GM18867 (cell line): ENCODE results near the gene TBC1D20.

ENCODE experiments used
- ATAC-seq: cut with Tn5 transposase; IDR thresholded peaks from one replicate; pipeline ENCODE4 v1.9.1; 2021; ENCODE audit warnings: mild to moderate bottlenecking, moderate library complexity; ENCODE audit not compliant: unreplicated experiment

TBC1D20 gene

DNA sequence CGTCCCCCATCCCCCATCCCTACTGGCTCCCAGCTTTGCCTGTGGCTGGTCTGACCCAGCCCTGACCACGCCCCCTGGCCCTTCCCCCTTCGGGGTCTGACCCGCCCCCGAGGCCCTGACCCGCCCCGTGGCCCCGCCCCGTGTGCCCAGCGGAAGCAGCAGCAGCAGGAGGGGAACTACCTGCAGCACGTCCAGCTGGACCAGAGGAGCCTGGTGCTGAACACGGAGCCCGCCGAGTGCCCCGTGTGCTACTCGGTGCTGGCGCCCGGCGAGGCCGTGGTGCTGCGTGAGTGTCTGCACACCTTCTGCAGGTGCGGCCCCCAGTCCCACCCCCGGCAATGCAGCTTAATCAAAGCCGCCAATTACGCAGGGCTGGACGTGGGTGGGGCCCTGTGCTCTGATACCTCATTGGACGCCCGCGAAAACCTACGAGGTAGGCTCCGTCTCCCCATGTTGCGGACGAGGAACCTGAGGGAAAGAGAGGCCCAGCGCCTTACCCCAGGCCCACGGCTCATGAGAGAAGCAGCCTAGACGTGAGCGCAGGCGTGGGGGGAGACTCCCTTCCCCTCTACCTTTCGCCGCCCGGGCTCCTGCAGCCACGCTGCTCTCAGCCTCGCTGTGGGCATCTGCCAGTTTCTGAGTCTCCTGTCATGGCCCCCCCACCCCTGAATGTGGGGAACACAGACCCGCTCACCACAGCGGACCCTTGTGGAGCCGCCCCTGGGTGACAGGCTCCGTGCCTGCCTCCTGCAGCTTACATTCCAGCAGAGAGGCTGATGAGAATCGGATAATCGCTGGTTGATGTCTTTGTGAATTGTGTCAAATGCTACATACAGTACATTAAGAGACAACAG is 41.4 kb downstream of the TBC1D20 start:
- no peak for ATAC-seq

DNA sequence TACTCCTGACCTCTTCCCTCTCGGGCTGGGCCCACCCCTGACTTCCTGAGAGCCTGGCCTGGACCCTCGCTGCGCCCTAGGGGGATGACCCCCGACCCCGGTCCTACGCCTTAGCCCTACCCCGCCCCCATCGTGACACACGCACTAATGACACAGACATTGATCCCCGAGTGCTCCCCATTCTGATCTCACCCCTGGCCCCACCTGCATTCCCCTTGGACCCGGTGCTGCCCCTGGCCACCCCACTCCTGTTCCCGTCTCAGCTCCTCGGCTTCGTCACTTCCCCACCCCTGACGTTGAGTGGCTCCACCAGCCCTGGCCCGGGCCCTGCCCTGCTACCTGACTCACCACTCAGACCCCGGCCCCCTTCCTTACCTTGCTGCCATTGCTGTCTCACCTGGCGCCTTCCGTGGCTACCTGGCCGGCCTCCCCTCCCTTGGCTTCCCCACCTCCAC is 42.1 kb downstream of the TBC1D20 start:
- no peak for ATAC-seq

DNA sequence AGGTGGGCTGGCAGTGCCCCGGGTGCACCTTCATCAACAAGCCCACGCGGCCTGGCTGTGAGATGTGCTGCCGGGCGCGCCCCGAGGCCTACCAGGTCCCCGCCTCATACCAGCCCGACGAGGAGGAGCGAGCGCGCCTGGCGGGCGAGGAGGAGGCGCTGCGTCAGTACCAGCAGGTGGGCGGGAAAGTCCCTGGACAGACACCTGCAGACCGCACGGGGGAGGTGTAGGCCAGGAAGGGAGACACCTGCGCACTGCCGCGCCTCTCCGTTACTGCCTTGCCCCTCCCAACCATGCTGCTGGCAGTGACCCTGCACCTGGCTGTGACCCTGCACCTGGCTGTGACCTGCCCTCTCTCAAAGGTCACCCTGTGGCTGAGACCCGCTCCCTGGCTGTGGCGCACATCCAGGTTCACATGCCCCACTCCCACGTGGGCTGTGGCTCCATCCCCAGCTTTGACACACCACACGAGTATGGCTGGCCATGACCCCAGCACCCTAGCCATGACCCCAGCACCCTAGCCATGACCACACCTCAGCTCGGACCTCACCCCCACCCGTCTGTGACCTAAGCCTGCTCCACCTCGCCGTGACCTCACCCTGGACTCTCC is 42.7 kb downstream of the TBC1D20 start:
- peak; percentile 45 for ATAC-seq

DNA sequence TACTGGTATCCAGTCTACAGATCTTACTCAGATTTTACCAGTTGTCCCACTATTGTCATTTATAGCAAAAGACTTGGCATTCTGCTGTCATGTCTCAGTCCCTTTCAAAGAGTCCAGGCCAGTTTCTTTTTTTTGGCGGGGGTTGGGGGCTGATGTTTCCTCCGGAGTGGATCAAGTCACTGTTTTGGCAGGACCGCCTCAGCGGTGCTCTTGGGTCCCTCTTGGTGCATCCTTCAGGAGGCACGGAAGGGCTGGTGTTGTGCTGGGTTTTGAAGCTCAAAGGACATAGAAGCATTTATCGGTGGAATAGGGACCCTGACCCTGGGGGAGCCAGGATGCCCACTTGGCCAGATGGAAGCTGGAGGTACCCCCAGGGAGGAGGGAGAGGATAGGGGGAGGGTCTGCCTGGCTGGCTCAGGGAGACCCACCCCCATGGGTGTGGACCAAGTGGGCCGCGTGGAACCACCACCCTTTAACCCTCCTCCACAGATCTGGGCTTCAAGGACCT is 43.4 kb downstream of the TBC1D20 start:
- ATAC-seq: peak; percentile 6

DNA sequence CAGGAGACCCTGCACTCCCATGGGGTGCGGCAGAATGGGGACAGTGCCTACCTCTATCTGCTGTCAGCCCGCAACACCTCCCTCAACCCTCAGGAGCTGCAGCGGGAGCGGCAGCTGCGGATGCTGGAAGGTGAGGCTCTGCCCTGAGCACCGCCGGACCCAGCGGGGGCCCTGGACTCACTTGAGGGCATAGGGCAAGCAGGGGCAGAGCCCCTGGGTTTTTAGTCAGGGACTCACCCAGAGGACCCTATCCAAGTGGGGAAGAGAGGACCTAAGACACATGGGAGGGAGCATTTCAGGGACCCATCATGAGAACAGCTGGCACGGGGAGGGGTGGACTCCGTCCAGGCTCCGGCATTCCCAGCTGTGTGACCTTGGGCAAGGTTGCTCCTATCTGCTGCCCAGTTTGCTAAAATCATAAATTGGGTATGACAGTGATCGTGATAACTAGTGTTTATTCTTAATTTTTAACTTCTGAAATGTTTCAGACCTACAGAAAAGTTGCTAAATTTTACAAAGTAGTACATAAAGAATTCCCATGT is 44.5 kb downstream of the TBC1D20 start:
- ATAC-seq: no peak

DNA sequence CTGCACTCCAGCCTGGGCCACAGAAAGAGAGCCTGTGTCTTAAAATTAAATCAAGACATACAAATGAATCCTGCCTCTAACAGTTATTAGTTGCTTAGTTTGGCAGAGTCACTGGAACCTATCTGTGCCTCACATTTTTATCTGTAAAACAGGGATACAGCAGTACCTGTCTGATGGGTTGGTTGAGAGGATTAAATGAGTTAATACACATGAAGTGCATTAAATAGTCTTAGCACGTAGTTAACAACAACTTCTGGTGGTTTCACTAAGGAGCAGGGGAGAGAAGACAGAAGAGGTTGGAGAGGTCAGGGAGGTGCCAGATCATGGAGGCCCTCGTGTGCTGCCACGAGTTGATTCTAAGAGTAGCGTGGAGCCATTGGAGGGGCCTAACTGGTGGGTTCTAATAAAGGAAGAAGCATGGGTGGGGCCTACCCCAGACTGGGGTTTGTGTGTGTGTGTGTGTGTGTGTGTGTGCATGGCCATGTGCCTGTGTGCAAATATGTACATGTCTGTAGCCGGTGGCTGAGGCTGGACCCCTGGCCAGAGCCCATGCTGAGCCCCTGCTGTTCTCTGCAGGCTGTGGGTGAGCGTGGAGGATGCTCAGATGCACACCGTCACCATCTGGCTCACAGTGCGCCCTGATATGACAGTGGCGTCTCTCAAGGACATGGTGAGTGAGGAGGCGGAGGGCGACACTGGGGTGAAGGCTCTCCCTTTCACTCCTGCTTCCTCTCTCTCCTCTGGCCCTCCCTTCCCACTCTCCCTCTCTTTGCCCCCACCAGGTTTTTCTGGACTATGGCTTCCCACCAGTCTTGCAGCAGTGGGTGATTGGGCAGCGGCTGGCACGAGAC is 45.2 kb downstream of the TBC1D20 start:
- no peak for ATAC-seq

DNA sequence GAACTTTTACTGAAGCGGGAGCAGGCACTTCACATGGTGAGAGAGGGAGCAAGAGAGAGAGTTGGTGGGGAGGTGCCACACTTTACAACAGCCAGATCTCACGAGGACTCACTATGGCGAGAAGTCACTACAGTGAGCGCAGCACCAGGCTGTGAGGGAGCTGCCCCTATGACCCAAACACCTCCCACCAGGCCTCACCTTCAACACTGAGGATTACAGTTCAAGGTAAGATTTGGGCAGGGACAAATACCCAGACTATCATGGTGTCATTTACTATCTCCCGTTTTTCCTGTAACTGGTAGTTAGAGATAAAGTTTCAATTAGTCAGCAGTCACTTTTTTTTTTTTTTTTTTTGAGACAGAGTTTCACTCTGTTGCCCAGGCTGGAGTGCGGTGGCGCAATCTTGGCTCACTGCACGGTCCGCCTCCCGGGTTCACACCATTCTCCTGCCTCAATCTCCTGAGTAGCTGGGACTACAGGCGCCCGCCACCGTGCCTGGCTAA is 46.5 kb downstream of the TBC1D20 start:
- ATAC-seq: no peak

DNA sequence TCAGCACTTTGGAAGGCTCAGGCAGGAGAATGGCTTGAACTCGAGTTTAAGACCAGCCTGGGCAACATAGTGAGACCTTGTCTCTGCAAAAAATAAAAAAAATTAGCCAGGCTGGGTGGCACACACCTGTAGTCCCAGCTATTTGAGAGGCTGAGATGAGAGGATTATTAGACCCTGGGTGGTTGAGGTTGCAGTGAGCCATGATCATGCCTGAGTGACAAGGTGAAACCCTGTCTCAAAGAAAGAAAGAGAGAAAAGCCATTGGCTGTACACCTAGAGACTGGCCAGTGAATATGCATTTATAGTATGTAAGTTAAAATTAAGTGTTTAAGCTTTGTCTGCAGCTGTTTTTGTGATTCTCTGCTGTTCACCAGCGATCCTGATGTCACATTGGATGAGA is 48.2 kb downstream of the TBC1D20 start:
- no peak for ATAC-seq

DNA sequence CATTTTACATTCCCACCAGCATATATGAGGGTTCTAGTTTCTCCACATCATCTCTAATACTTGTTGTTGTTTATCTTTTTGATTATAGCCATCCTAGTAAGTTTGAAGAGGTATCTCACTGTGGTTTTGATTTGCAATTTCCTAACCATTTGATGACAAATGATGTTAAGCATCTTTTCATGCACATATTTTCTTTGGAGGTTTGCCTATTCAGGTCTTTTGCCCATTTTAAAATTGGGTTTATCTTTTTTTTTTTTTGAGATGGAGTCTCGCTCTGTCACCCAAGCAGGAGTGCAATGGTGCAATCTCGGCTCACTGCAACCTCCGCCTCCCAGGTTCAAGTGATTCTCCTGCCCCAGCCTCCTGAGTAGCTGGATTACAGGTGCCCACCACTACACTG is 50.3 kb downstream of the TBC1D20 start:
- no peak for ATAC-seq

DNA sequence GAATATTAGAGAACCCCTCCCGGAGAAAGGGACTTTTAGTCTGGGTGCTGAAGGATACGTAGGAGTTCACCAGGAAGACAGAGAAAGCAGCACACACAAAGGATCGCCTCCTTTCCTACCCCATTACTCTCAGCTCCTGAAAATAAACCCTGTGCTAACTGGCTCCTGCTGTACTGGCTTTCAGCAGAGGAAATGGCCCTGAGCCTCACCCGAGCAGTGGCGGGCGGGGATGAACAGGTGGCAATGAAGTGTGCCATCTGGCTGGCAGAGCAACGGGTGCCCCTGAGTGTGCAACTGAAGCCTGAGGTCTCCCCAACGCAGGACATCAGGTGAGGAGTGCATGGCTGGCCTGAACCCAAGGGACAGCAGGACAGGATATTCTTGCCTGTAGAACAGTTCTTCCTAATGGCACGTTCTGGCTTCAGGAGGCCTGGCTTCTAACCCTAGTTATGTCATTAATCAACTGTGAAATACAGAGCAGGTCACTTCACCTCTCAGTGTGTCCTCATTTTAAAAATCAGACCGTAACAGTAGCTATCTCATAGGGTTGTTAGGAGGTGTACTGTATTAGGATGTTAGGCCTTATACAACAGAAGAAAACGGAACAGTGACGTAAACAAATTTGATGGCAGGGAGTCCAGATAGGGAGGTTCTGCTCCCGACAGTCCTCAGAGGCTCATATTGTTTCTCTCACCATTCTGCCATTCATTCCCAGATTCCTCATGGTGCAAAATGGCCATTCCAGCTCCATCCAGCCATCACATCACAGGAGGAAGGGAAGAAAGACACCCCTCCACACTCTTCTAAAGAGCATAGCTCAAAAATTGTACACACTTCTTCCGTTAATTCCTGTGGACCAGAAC is 52.4 kb downstream of the TBC1D20 start:
- no peak for ATAC-seq

DNA sequence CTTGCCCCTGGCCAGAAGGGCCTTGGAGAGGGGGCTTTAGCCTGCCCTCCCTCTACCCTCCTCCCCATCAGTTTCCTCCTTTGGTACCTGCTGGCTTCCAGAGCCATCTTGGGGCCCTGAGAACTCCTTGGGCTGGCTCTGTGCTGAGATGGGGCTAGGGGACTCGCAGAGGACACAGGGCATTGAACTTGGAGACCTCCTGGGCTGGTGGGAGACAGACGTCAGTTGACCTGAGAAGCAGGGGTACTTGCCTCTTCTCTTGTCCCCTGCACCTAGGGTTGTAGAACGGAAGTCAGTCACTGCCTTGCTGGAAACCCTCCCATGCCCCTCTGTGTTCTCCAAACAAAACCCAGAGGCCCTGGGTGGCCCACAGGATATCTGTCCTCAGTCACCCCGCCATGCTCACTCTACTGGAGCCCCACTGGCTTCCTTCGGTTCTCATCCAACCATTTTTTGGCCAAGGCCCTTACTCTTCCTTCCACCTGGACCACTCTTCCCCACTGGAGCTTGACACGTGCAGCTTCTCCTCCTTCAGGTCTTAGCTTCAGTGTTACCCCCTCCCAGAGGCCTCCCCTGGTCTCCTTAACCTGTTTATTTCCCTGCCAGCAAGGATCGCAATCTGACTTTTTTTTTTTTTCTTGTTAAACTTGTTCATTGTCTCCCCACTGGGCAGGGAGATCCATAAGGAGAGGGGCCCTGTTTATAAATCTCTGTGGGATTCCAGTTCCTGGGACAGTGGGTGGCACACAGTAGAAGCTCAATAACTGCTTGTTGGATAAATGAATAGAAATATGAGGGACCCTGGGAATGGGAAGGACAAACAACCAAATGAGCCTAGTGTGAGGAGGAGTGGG is 53.3 kb downstream of the TBC1D20 start:
- peak; percentile 3 for ATAC-seq

DNA sequence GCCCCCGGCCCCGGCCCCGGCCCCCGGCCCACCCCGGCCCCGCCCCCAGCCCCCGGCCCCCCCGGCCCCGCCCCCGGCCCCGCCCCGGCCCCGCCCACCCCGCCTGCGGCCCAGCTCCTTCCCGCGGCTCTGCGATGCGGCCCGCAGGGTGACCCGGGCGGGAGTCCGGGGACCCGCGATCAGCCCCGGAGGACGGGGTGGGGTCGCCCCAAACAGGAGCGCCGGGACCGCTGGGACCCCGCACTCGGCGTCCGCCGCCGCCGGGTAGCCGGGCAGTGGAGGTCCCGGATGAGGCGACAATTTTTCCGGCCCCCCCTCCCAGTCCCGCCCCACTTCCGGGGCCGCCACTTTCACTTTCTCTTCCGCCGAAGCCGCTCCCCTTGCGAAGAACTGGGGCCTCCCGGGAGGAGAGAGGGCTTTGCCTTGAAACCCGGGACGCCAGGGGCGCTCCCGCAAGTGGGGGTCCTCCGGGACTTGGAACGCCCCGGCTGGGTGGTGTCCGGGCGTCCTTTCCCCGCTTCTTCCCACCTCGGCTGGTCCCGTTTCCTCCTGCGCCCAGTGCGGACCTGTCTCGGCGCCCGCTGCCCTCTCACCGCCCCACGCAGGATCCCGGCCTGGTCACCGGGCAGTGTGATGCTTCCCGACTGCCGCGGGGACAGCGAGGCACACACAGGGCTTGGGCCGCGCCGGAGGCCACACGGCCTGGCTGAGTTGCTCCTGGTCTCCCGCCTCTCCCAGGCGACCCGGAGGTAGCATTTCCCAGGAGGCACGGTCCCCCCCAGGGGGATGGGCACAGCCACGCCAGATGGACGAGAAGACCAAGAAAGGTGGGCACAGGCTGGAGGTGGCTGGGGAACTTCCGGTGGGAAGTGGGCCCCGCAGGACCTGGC is 54.1 kb downstream of the TBC1D20 start, which contains the start of gene RBCK1:
TSS of gene RBCK1 (plus strand) at position 347 of the 890 bp plus-strand sequence. CDS start at position 806, 459 bp downstream.
- peak; percentile 69 for ATAC-seq

DNA sequence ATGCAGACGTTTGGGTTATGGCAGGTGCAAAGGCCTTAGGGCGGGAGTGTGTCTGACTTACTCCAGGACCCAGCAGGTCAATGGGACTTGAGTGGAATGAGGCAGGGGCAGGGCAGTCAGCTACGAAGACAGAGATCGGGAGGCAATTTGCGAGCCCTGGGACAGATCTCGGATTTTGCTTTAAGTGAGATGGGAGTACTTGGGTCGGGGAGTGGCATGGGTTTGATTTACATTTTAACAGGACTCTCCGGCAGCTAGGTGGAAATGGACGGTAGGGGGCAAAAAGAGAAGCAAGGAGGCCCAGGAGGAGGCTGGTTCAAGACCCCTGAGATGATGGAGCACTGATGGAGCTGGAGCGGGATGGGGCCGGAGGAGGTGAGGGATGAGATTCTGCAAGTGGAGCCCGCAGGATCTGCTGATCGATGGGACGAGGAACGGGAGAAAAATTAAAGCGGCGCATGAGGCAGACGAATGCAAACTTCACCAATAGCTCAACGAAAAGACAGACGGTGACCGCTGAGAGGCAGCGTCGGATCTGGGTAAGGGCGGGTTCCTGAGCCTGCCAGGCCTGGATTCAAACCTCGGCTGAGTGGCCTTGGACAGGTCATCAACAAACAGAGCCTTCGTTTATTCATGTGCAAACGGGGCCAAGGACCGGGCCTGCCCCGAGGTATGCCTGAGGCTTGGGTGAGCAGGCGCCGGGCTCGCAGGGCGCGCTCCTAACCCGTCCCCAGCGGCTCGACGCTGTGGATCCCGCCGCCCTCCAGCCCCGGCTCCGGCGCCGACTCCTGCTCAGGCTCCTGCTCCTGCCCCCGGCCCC is 55.0 kb downstream of the TBC1D20 start:
- ATAC-seq: peak; percentile 66

DNA sequence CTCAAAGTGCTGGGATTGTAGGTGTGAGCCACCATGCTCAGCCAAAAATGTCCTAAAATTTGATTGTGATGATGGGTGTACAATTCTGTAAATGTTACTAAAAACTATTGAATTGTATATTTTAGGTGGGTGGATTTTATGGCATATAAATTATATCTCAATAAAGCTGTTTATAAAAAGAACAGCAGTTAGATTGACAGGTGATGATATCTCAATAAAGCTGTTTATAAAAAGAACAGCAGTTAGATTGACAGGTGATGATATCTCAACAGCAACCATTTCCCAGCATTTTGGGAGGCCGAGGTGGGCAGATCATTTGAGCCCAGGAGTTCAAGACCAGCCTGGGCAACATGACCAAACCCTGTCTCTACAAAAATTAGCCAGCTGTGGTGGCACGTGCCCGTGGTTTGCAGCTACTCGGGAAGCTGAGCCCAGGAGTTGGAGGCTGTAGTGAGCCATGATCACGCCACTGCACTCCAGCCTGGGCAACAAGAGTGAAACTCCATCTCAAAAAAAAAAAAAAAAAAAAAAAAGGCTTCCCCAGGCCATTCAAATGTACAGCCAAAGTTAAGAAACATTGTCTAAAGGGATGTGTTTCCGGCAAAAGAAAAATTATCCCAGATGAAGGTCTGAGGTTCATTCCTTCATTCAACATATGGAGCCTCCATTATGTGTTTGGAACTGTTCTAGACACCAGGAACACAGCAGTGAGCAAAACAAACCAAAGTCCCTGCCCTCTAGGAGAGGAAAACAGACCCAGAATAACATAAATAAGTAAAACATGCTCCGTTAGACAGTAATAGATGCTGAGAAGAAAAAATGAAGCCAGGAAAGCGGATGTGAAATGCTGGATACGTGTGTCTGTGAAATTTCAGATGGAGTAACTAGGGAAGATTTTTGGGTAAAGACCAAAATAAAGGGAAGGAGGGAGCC is 55.9 kb downstream of the TBC1D20 start:
- no peak for ATAC-seq

DNA sequence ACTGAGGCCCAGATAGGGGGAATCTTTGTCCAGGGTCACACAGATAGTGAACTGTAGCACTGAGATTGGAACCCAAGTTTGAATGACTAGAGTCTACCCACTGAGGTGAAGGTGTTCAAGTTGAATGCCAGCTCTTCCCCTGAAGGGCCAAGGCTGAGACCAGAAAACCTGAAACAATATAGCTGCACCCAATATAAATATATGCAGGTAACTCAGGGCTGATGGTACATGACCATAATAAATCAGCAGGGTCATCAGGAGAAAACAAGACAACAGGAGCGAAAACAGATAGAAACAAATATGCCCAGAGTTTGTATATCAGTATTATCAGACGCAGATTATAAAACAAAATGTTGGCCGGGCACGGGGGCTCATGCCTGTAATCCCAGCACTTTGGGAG is 58.2 kb downstream of the TBC1D20 start:
- no peak for ATAC-seq

DNA sequence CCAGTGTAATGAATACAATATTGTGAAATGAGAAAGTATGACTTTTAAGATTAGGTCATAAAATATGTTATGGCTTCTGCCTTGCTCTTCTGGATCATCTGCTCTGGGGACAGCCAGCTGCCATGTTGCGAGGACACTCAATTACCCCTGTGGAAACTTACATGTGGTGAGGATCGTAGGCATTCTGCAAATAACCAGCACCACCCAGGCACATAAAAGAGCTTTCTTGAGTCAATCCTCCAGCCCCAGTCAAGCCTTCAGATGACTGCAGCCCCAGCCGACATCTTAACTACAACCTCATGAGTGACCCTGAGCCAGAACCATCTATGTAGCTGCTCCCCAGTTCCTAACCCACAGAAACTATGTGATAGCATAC is 58.8 kb downstream of the TBC1D20 start:
- ATAC-seq: no peak
